ENCODE data around the gene TMEM81.

TMEM81 gene

DNA sequence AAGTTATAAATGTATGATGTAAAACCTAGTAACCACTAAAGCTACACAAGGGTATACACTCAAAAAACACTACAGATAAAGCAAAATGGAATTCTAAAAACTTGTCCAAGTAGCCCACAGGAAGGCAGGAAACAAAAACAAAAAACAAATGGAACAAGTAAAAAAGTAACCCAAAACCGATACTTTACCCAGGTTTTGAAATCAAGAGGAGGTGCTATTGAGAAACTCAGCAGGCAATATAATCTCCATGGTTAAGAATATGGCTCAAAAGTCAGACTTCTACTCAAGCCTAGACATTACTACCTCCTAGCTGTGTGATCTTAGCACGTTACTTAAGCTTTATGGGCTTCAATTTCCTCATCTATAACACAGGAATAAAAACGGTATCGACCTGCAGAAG, 24.2 kb upstream of the TMEM81 start:
- H3K4me2 ChIP-seq (ENCODE audit: insufficient read depth, low read length, poor library complexity, severe bottlenecking): no peak overlapping the region
- H3K36me3 ChIP-seq (replicated peaks in 1 of 2; ENCODE audit: control insufficient read depth in 2 of 2, insufficient read depth in 2 of 2, low read length in 2 of 2): peaks cover 8 to 91% of the 10 kb centered on the region in 2 donors

DNA sequence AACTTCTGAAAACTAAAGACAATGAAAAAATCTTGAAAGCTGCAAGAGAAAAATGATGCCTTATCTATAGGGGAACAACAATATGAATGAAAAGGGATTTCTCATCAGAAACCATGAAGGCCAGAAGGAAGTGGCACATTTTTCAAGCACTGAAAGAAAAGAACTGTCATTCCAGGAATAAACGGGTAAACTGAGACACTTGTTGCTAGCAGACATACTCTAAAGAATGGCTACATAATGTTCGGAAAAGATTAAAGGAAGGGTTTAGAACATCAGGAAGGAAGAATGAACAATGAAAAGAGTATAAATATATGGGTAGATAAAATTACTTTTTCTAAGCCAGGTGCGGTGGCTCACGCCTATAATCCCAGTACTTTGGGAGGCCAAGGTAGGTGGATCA, 23.1 kb upstream of the TMEM81 start:
- Histone ChIP-seq H3K79me1 (ENCODE audit: low read depth, low read length) (no peaks in the 10 kb centered on the region), H3K27ac (replicated peaks; ENCODE audit: low read length) (no peak overlapping the region), H2BK120ac (ENCODE audit: low read depth, low read length) (no peak overlapping the region), H4K91ac (ENCODE audit: low read depth, low read length, poor library complexity) (no peak overlapping the region), H2BK12ac (ENCODE audit: low read length) (no peak overlapping the region), H3K18ac (ENCODE audit: low read length) (no peak overlapping the region), H2AFZ (ENCODE audit: low read length) (no peak overlapping the region), H3K9me3 (replicated peaks in 1 of 2; ENCODE audit: control insufficient read depth in 2 of 2, insufficient read depth in 1 of 2, low read depth in 1 of 2, low read length in 2 of 2) (no peaks in the 10 kb centered on the region), H2BK15ac (ENCODE audit: low read length) (no peak overlapping the region), H3K36me3 (replicated peaks in 1 of 2; ENCODE audit: control insufficient read depth in 2 of 2, insufficient read depth in 2 of 2, low read length in 2 of 2) (peaks cover 8 to 91% of the 10 kb centered on the region in 2 donors), H2AK5ac (ENCODE audit: low read depth, low read length) (no peak overlapping the region), H3K4me2 (ENCODE audit: insufficient read depth, low read length, poor library complexity, severe bottlenecking) (no peak overlapping the region), H3K9ac (ENCODE audit: low read depth, low read length, poor library complexity) (no peak overlapping the region), H4K8ac (ENCODE audit: low read depth, low read length) (no peak overlapping the region), H3K23ac (ENCODE audit: low read depth, low read length, poor library complexity) (no peak overlapping the region), H2BK5ac (ENCODE audit: low read length) (no peak overlapping the region), H3K14ac (ENCODE audit: low read length) (no peak overlapping the region), H3K4ac (ENCODE audit: low read length) (no peak overlapping the region), H3K4me1 (ENCODE audit: control insufficient read depth in 2 of 2, insufficient read depth in 1 of 2, low read depth in 1 of 2, low read length in 2 of 2) (no peaks in the 10 kb centered on the region), H3K27me3 (ENCODE audit: control insufficient read depth in 3 of 3, insufficient read depth in 3 of 3, low read depth in 1 of 3, low read length in 3 of 3) (no peaks in the 10 kb centered on the region), H3K4me3 (ENCODE audit: low read length in 2 of 2) (no peak overlapping the region)
- no peak for DNase-seq (ENCODE audit: low spot score)
- no CpG with 5 or more reads among the region's 4 CpGs for WGBS, 2 donors (ENCODE audit: extremely low coverage in 2 of 2, insufficient read length in 2 of 2, insufficient replicate concordance in 1 of 2)

More for the DNA sequence above, 24.2 kb upstream of the TMEM81 start:
- no peak overlapping the region for H3K4me3 ChIP-seq (ENCODE audit: low read length in 2 of 2)
- no peaks in the 10 kb centered on the region for H3K79me1 ChIP-seq (ENCODE audit: low read depth, low read length)
- H3K27me3 ChIP-seq (ENCODE audit: control insufficient read depth in 3 of 3, insufficient read depth in 3 of 3, low read depth in 1 of 3, low read length in 3 of 3): no peaks in the 10 kb centered on the region
- WGBS, 2 donors (ENCODE audit: extremely low coverage in 2 of 2, insufficient read length in 2 of 2, insufficient replicate concordance in 1 of 2): no CpG with 5 or more reads among the region's 4 CpGs
- no peak overlapping the region for H3K27ac ChIP-seq (replicated peaks; ENCODE audit: low read length)
- H3K9me3 ChIP-seq (replicated peaks in 1 of 2; ENCODE audit: control insufficient read depth in 2 of 2, insufficient read depth in 1 of 2, low read depth in 1 of 2, low read length in 2 of 2): no peaks in the 10 kb centered on the region
- no peak overlapping the region for H3K14ac ChIP-seq (ENCODE audit: low read length)
- H3K9ac ChIP-seq (ENCODE audit: low read depth, low read length, poor library complexity): no peak overlapping the region
- no peak overlapping the region for H2BK15ac ChIP-seq (ENCODE audit: low read length)
- H3K23ac ChIP-seq (ENCODE audit: low read depth, low read length, poor library complexity): no peak overlapping the region
- no peak overlapping the region for H4K91ac ChIP-seq (ENCODE audit: low read depth, low read length, poor library complexity)
- H2AFZ ChIP-seq (ENCODE audit: low read length): no peak overlapping the region
- no peak overlapping the region for H2BK12ac ChIP-seq (ENCODE audit: low read length)
- H2AK5ac ChIP-seq (ENCODE audit: low read depth, low read length): no peak overlapping the region
- DNase-seq (ENCODE audit: low spot score): no peak
- H2BK120ac ChIP-seq (ENCODE audit: low read depth, low read length): no peak overlapping the region
- H3K18ac ChIP-seq (ENCODE audit: low read length): no peak overlapping the region
- no peak overlapping the region for H2BK5ac ChIP-seq (ENCODE audit: low read length)
- no peak overlapping the region for H4K8ac ChIP-seq (ENCODE audit: low read depth, low read length)
- no peak overlapping the region for H3K4ac ChIP-seq (ENCODE audit: low read length)
- H3K4me1 ChIP-seq (ENCODE audit: control insufficient read depth in 2 of 2, insufficient read depth in 1 of 2, low read depth in 1 of 2, low read length in 2 of 2): no peaks in the 10 kb centered on the region

DNA sequence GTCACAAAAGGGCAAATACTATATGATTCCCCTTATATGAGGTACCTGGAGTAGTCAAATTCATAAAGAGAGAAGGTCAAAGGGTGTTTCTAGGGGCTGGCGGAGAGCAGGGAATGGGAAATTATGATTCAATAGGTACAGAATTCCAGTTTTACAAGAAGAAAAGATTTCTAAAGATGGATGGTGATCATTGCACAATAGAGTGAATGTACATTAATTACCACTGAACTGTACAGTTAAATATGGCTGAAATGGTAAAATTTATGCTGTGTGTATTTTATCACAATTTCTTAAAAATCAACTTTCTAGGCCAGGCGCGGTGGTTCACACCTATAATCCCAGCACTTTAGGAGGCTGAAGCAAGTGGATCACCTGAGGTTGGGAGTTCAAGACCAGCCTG, 18.1 kb upstream of the TMEM81 start:
- H3K23ac ChIP-seq (ENCODE audit: low read depth, low read length, poor library complexity): no peak overlapping the region
- H3K14ac ChIP-seq (ENCODE audit: low read length): no peak overlapping the region
- no peak overlapping the region for H3K9ac ChIP-seq (ENCODE audit: low read depth, low read length, poor library complexity)
- H2AK5ac ChIP-seq (ENCODE audit: low read depth, low read length): no peak overlapping the region
- no peak overlapping the region for H3K4me3 ChIP-seq (ENCODE audit: low read length in 2 of 2)
- H4K91ac ChIP-seq (ENCODE audit: low read depth, low read length, poor library complexity): no peak overlapping the region
- no peak overlapping the region for H2BK12ac ChIP-seq (ENCODE audit: low read length)
- no peak overlapping the region for H2AFZ ChIP-seq (ENCODE audit: low read length)
- H2BK5ac ChIP-seq (ENCODE audit: low read length): no peak overlapping the region
- no peaks in the 10 kb centered on the region for H3K9me3 ChIP-seq (replicated peaks in 1 of 2; ENCODE audit: control insufficient read depth in 2 of 2, insufficient read depth in 1 of 2, low read depth in 1 of 2, low read length in 2 of 2)
- no peak overlapping the region for H2BK120ac ChIP-seq (ENCODE audit: low read depth, low read length)
- no peak overlapping the region for H2BK15ac ChIP-seq (ENCODE audit: low read length)
- peaks cover 15 to 98% of the 10 kb centered on the region in 2 donors for H3K36me3 ChIP-seq (replicated peaks in 1 of 2; ENCODE audit: control insufficient read depth in 2 of 2, insufficient read depth in 2 of 2, low read length in 2 of 2)
- WGBS, 2 donors (ENCODE audit: extremely low coverage in 2 of 2, insufficient read length in 2 of 2, insufficient replicate concordance in 1 of 2): no CpG with 5 or more reads among the region's 3 CpGs
- no peak overlapping the region for H3K27ac ChIP-seq (replicated peaks; ENCODE audit: low read length)
- H3K4me1 ChIP-seq (ENCODE audit: control insufficient read depth in 2 of 2, insufficient read depth in 1 of 2, low read depth in 1 of 2, low read length in 2 of 2): no peaks in the 10 kb centered on the region
- no peak overlapping the region for H3K4ac ChIP-seq (ENCODE audit: low read length)
- H3K79me1 ChIP-seq (ENCODE audit: low read depth, low read length): no peaks in the 10 kb centered on the region
- no peak for DNase-seq (ENCODE audit: low spot score)
- no peak overlapping the region for H3K18ac ChIP-seq (ENCODE audit: low read length)
- H3K4me2 ChIP-seq (ENCODE audit: insufficient read depth, low read length, poor library complexity, severe bottlenecking): no peak overlapping the region
- no peak overlapping the region for H4K8ac ChIP-seq (ENCODE audit: low read depth, low read length)
- no peaks in the 10 kb centered on the region for H3K27me3 ChIP-seq (ENCODE audit: control insufficient read depth in 3 of 3, insufficient read depth in 3 of 3, low read depth in 1 of 3, low read length in 3 of 3)

DNA sequence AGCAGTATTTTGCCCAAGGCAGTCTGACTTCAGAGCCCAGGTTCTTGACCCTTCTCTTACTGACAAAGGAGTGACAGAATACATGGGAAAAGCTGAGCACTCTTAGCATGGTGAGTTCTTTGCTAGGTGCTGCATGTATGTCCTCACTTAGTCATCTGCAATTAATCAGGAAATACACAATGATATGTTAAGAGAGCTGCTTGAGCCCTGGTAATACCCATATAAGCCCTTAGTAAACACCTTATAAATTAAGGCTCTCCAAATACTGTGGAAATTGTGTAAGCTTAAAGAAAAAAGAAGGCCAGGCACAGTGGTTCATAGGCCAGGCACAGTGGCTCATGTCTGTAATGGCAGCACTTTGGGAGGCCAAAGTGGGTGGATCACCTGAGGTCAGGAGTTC, 14.0 kb upstream of the TMEM81 start:
- peaks cover 21 to 95% of the 10 kb centered on the region in 2 donors for H3K36me3 ChIP-seq (replicated peaks in 1 of 2; ENCODE audit: control insufficient read depth in 2 of 2, insufficient read depth in 2 of 2, low read length in 2 of 2)

More for the DNA sequence above, 14.0 kb upstream of the TMEM81 start:
- Histone ChIP-seq H3K4me2 (ENCODE audit: insufficient read depth, low read length, poor library complexity, severe bottlenecking) (no peak overlapping the region), H3K79me1 (ENCODE audit: low read depth, low read length) (no peaks in the 10 kb centered on the region), H3K9ac (ENCODE audit: low read depth, low read length, poor library complexity) (no peak overlapping the region), H2BK120ac (ENCODE audit: low read depth, low read length) (no peak overlapping the region), H3K14ac (ENCODE audit: low read length) (no peak overlapping the region), H3K4me3 (ENCODE audit: low read length in 2 of 2) (no peak overlapping the region), H2BK15ac (ENCODE audit: low read length) (no peak overlapping the region), H4K8ac (ENCODE audit: low read depth, low read length) (no peak overlapping the region), H3K9me3 (replicated peaks in 1 of 2; ENCODE audit: control insufficient read depth in 2 of 2, insufficient read depth in 1 of 2, low read depth in 1 of 2, low read length in 2 of 2) (no peaks in the 10 kb centered on the region), H2AK5ac (ENCODE audit: low read depth, low read length) (no peak overlapping the region), H3K18ac (ENCODE audit: low read length) (no peak overlapping the region), H3K4me1 (ENCODE audit: control insufficient read depth in 2 of 2, insufficient read depth in 1 of 2, low read depth in 1 of 2, low read length in 2 of 2) (no peaks in the 10 kb centered on the region), H2AFZ (ENCODE audit: low read length) (no peak overlapping the region), H4K91ac (ENCODE audit: low read depth, low read length, poor library complexity) (no peak overlapping the region), H2BK12ac (ENCODE audit: low read length) (no peak overlapping the region), H3K27me3 (ENCODE audit: control insufficient read depth in 3 of 3, insufficient read depth in 3 of 3, low read depth in 1 of 3, low read length in 3 of 3) (no peaks in the 10 kb centered on the region), H2BK5ac (ENCODE audit: low read length) (no peak overlapping the region), H3K27ac (replicated peaks; ENCODE audit: low read length) (no peak overlapping the region), H3K4ac (ENCODE audit: low read length) (no peak overlapping the region), H3K23ac (ENCODE audit: low read depth, low read length, poor library complexity) (no peak overlapping the region)
- no peak for DNase-seq (ENCODE audit: low spot score)

Measured in neuronal stem cell (in vitro differentiated cells).